Progenitor cell of endocrine pancreas (in vitro differentiated cells): ENCODE measurements around the gene DRICH1. TPM values are rescaled to one million over a fixed set of nuclear protein-coding genes. Genes with fewer than 3 reads are reported as not detected.

Source experiments
- DNase-seq: peaks from one replicate; pipeline ENCODE4 v3.0.0; 2021; ENCODE audit warnings: low spot score; ENCODE audit not compliant: unreplicated experiment
- H3K27ac Mint-ChIP-seq: 2 replicates; pipeline ENCODE4 v1.8.0; 2021; ENCODE audit warnings: mild to moderate bottlenecking, moderate library complexity, mixed read lengths
- H3K27me3 Mint-ChIP-seq: 2 replicates; pipeline ENCODE4 v1.8.0; 2021; ENCODE audit warnings: mixed read lengths
- H3K36me3 Mint-ChIP-seq: 2 replicates; pipeline ENCODE4 v1.8.0; 2022; ENCODE audit warnings: mixed read lengths; ENCODE audit not compliant: insufficient read depth
- H3K4me1 Mint-ChIP-seq: 2 replicates; pipeline ENCODE4 v1.8.0; 2021; ENCODE audit warnings: low read depth, mixed read lengths
- H3K4me3 Mint-ChIP-seq: 2 replicates; pipeline ENCODE4 v1.8.0; 2021; ENCODE audit warnings: low read depth, mild to moderate bottlenecking, moderate library complexity, mixed read lengths
- H3K9me3 Mint-ChIP-seq: 2 replicates; pipeline ENCODE4 v1.8.0; 2021; ENCODE audit warnings: low read depth, mixed read lengths
- CTCF ChIP-seq: fragments of 200-600 bp; sonication (generic); IDR thresholded peaks from one replicate; pipeline ENCODE4 v1.5.0; 2021; ENCODE audit warnings: antibody characterized with exemption, mild to moderate bottlenecking; ENCODE audit not compliant: unreplicated experiment
- total RNA-seq: library from RNA; stranded (reverse); gene quantifications from 2 replicates; pipeline ENCODE4 v1.2.1, GENCODE V29; 2021

Gene DRICH1
- total RNA-seq, 1 donor from 2014 or later = 8.6 TPM

- peaks cover 65% of the 10 kb centered on the region for H3K4me1 Mint-ChIP-seq
- H3K4me3 Mint-ChIP-seq = peak overlapping the region; percentile 3
- DNase-seq = no peak
- peaks cover 2% of the 10 kb centered on the region for H3K9me3 Mint-ChIP-seq
- H3K36me3 Mint-ChIP-seq = peaks cover 16% of the 10 kb centered on the region
- H3K27ac Mint-ChIP-seq = peak overlapping the region; percentile 94
- H3K27me3 Mint-ChIP-seq = no peaks in the 10 kb centered on the region
- TF ChIP-seq CTCF = no peak
These were observed 10.9 kb downstream of the DRICH1 start for GRCh38 chr22:23621082-23621780.

- Mint-ChIP-seq H3K9me3 (no peaks in the 10 kb centered on the region), H3K4me3 (no peak overlapping the region), H3K4me1 (peaks cover 5% of the 10 kb centered on the region), H3K36me3 (peaks cover 35% of the 10 kb centered on the region), H3K27me3 (no peaks in the 10 kb centered on the region), H3K27ac (no peak overlapping the region)
- DNase-seq = no peak
- no peak for TF ChIP-seq CTCF
These were observed 18.7 kb downstream of the DRICH1 start for GRCh38 chr22:23613193-23613972.

GRCh38 chr22:23609983-23610781 lies 21.9 kb downstream of the DRICH1 start:
- no peak for DNase-seq
- H3K9me3 Mint-ChIP-seq = no peaks in the 10 kb centered on the region
- no peak for TF ChIP-seq CTCF
- no peak overlapping the region for H3K4me3 Mint-ChIP-seq
- H3K4me1 Mint-ChIP-seq = no peaks in the 10 kb centered on the region
- H3K27ac Mint-ChIP-seq = no peak overlapping the region
- H3K36me3 Mint-ChIP-seq = peaks cover 18% of the 10 kb centered on the region
- no peaks in the 10 kb centered on the region for H3K27me3 Mint-ChIP-seq

- peaks cover 14% of the 10 kb centered on the region for H3K36me3 Mint-ChIP-seq
These were observed 23.5 kb downstream of the DRICH1 start for GRCh38 chr22:23608583-23608982.

More at GRCh38 chr22:23608583-23608982, 23.5 kb downstream of the DRICH1 start:
- no peak for TF ChIP-seq CTCF
- Mint-ChIP-seq H3K27me3 (peaks cover 3% of the 10 kb centered on the region), H3K27ac (no peak overlapping the region), H3K9me3 (no peaks in the 10 kb centered on the region), H3K4me3 (no peak overlapping the region), H3K4me1 (peaks cover 2% of the 10 kb centered on the region)
- DNase-seq = peak; percentile 43
